ENCODE data around the gene CKMT2. TPM values are rescaled to one million over a fixed set of nuclear protein-coding genes. Genes with fewer than 3 reads are reported as not detected.

Gene CKMT2
- polyA plus RNA-seq (2013, experiment 1 of 2), result 1.8 TPM
- polyA plus RNA-seq (2013, experiment 2 of 2), result 1.5 TPM

GRCh38 chr5:81233080-81233634, at the start of gene CKMT2:
TSS of gene CKMT2 (plus strand) at chr5:81233322. CDS start at chr5:81251133, 17,811 bp downstream.
- no peak within 1 kb of the TSS for H2BK5ac ChIP-seq (ENCODE audit: low read length)
- no peak within 1 kb of the TSS for H2AK5ac ChIP-seq (ENCODE audit: low read length)
- peak; percentile 86 for DNase-seq
- H4K8ac ChIP-seq (ENCODE audit: low read depth, low read length), result no peak within 1 kb of the TSS
- peak within 1 kb of the TSS; percentile 48 for H3K4ac ChIP-seq (ENCODE audit: low read depth, low read length)
- H3K79me1 ChIP-seq (ENCODE audit: low read length), result no peaks in the 10 kb centered on the region
- H3K79me2 ChIP-seq (ENCODE audit: control insufficient read depth, insufficient read depth, low read length), result no peaks in the 10 kb centered on the region
- H3K9ac ChIP-seq (ENCODE audit: low read length), result peak within 1 kb of the TSS; percentile 65
- peak within 1 kb of the TSS; percentile 77 for H3K18ac ChIP-seq (ENCODE audit: low read length)
- no peak within 1 kb of the TSS for H3K23ac ChIP-seq (ENCODE audit: low read length)
- H3K27ac ChIP-seq (ENCODE audit: low read depth, low read length), result no peak within 1 kb of the TSS
- WGBS (ENCODE audit: extremely low coverage, insufficient coverage, low lambda C conversion rate), result no CpG with 5 or more reads among the region's 28 CpGs
- no peaks in the 10 kb centered on the region for H3K27me3 ChIP-seq (ENCODE audit: insufficient read depth, low read length, poor library complexity)
- no peaks in the 10 kb centered on the region for H3K36me3 ChIP-seq (ENCODE audit: control insufficient read depth, insufficient read depth, low read length)
- H2BK15ac ChIP-seq (replicated peaks; ENCODE audit: low read depth), result no peak within 1 kb of the TSS
- H3K4me3 ChIP-seq (ENCODE audit: low read length), result peak within 1 kb of the TSS; percentile 15
- peak within 1 kb of the TSS; percentile 25 for H3K4me2 ChIP-seq (ENCODE audit: low read length)
- peaks cover 3% of the 10 kb centered on the region for H3K4me1 ChIP-seq (ENCODE audit: control insufficient read depth, low read depth, low read length)
- H2BK120ac ChIP-seq (ENCODE audit: low read depth, low read length), result no peak within 1 kb of the TSS
- H3K56ac ChIP-seq (ENCODE audit: low read length), result peak within 1 kb of the TSS; percentile 73
- no peak within 1 kb of the TSS for H4K5ac ChIP-seq (ENCODE audit: low read length)

GRCh38 chr5:81183811-81184748, 49.0 kb upstream of the CKMT2 start:
- Histone ChIP-seq H3K27me3 (ENCODE audit: insufficient read depth, low read length, poor library complexity) (no peaks in the 10 kb centered on the region), H3K56ac (ENCODE audit: low read length) (no peak overlapping the region), H3K79me1 (ENCODE audit: low read length) (no peaks in the 10 kb centered on the region), H4K8ac (ENCODE audit: low read depth, low read length) (no peak overlapping the region), H3K4me3 (ENCODE audit: low read length) (no peak overlapping the region), H3K4ac (ENCODE audit: low read depth, low read length) (no peak overlapping the region), H2BK15ac (replicated peaks; ENCODE audit: low read depth) (no peak overlapping the region), H3K27ac (ENCODE audit: low read depth, low read length) (no peak overlapping the region), H3K36me3 (ENCODE audit: control insufficient read depth, insufficient read depth, low read length) (no peaks in the 10 kb centered on the region), H3K18ac (ENCODE audit: low read length) (no peak overlapping the region), H3K4me2 (ENCODE audit: low read length) (no peak overlapping the region), H3K9ac (ENCODE audit: low read length) (no peak overlapping the region), H4K5ac (ENCODE audit: low read length) (no peak overlapping the region), H3K4me1 (ENCODE audit: control insufficient read depth, low read depth, low read length) (no peaks in the 10 kb centered on the region), H3K23ac (ENCODE audit: low read length) (no peak overlapping the region), H3K79me2 (ENCODE audit: control insufficient read depth, insufficient read depth, low read length) (no peaks in the 10 kb centered on the region), H2BK5ac (ENCODE audit: low read length) (no peak overlapping the region), H2BK120ac (ENCODE audit: low read depth, low read length) (no peak overlapping the region), H2AK5ac (ENCODE audit: low read length) (no peak overlapping the region)
- WGBS (ENCODE audit: extremely low coverage, insufficient coverage, low lambda C conversion rate), result no CpG with 5 or more reads among the region's 11 CpGs
- DNase-seq, result no peak

GRCh38 chr5:81184749-81185110, 48.4 kb upstream of the CKMT2 start:
- no peaks in the 10 kb centered on the region for H3K27me3 ChIP-seq (ENCODE audit: insufficient read depth, low read length, poor library complexity)
- H3K4me1 ChIP-seq (ENCODE audit: control insufficient read depth, low read depth, low read length), result no peaks in the 10 kb centered on the region
- no peak overlapping the region for H2BK120ac ChIP-seq (ENCODE audit: low read depth, low read length)
- no peak overlapping the region for H3K9ac ChIP-seq (ENCODE audit: low read length)
- no peak overlapping the region for H3K18ac ChIP-seq (ENCODE audit: low read length)
- no peak overlapping the region for H2BK15ac ChIP-seq (replicated peaks; ENCODE audit: low read depth)
- H3K79me2 ChIP-seq (ENCODE audit: control insufficient read depth, insufficient read depth, low read length), result no peaks in the 10 kb centered on the region
- DNase-seq, result no peak
- H2AK5ac ChIP-seq (ENCODE audit: low read length), result no peak overlapping the region
- H3K79me1 ChIP-seq (ENCODE audit: low read length), result no peaks in the 10 kb centered on the region
- H4K8ac ChIP-seq (ENCODE audit: low read depth, low read length), result no peak overlapping the region
- no CpG with 5 or more reads among the region's 6 CpGs for WGBS (ENCODE audit: extremely low coverage, insufficient coverage, low lambda C conversion rate)
- H4K5ac ChIP-seq (ENCODE audit: low read length), result no peak overlapping the region
- H2BK5ac ChIP-seq (ENCODE audit: low read length), result no peak overlapping the region
- no peak overlapping the region for H3K4me2 ChIP-seq (ENCODE audit: low read length)
- no peak overlapping the region for H3K56ac ChIP-seq (ENCODE audit: low read length)
- no peaks in the 10 kb centered on the region for H3K36me3 ChIP-seq (ENCODE audit: control insufficient read depth, insufficient read depth, low read length)
- H3K4me3 ChIP-seq (ENCODE audit: low read length), result no peak overlapping the region
- no peak overlapping the region for H3K27ac ChIP-seq (ENCODE audit: low read depth, low read length)
- H3K4ac ChIP-seq (ENCODE audit: low read depth, low read length), result no peak overlapping the region
- no peak overlapping the region for H3K23ac ChIP-seq (ENCODE audit: low read length)

- WGBS (ENCODE audit: extremely low coverage, insufficient coverage, low lambda C conversion rate), result no CpG with 5 or more reads among the region's 6 CpGs
These were observed 45.2 kb upstream of the CKMT2 start for GRCh38 chr5:81187885-81188284.

GRCh38 chr5:81188962-81189361, 44.2 kb upstream of the CKMT2 start:
- no peak overlapping the region for H3K4me3 ChIP-seq (ENCODE audit: low read length)
- no peaks in the 10 kb centered on the region for H3K79me2 ChIP-seq (ENCODE audit: control insufficient read depth, insufficient read depth, low read length)
- no peak overlapping the region for H2BK5ac ChIP-seq (ENCODE audit: low read length)
- H3K27ac ChIP-seq (ENCODE audit: low read depth, low read length), result no peak overlapping the region
- no peaks in the 10 kb centered on the region for H3K27me3 ChIP-seq (ENCODE audit: insufficient read depth, low read length, poor library complexity)
- H4K8ac ChIP-seq (ENCODE audit: low read depth, low read length), result no peak overlapping the region
- H2AK5ac ChIP-seq (ENCODE audit: low read length), result no peak overlapping the region
- H4K5ac ChIP-seq (ENCODE audit: low read length), result no peak overlapping the region
- WGBS (ENCODE audit: extremely low coverage, insufficient coverage, low lambda C conversion rate), result no CpG with 5 or more reads among the region's 6 CpGs
- DNase-seq, result no peak
- no peaks in the 10 kb centered on the region for H3K36me3 ChIP-seq (ENCODE audit: control insufficient read depth, insufficient read depth, low read length)
- no peak overlapping the region for H3K23ac ChIP-seq (ENCODE audit: low read length)
- no peaks in the 10 kb centered on the region for H3K4me1 ChIP-seq (ENCODE audit: control insufficient read depth, low read depth, low read length)
- no peak overlapping the region for H3K4ac ChIP-seq (ENCODE audit: low read depth, low read length)
- no peak overlapping the region for H3K56ac ChIP-seq (ENCODE audit: low read length)
- H2BK120ac ChIP-seq (ENCODE audit: low read depth, low read length), result no peak overlapping the region
- H3K79me1 ChIP-seq (ENCODE audit: low read length), result no peaks in the 10 kb centered on the region
- no peak overlapping the region for H3K18ac ChIP-seq (ENCODE audit: low read length)
- H2BK15ac ChIP-seq (replicated peaks; ENCODE audit: low read depth), result no peak overlapping the region
- H3K9ac ChIP-seq (ENCODE audit: low read length), result no peak overlapping the region
- no peak overlapping the region for H3K4me2 ChIP-seq (ENCODE audit: low read length)

More at GRCh38 chr5:81187885-81188284, 45.2 kb upstream of the CKMT2 start:
- Histone ChIP-seq H3K27me3 (ENCODE audit: insufficient read depth, low read length, poor library complexity) (no peaks in the 10 kb centered on the region), H2BK15ac (replicated peaks; ENCODE audit: low read depth) (no peak overlapping the region), H3K4me2 (ENCODE audit: low read length) (no peak overlapping the region), H2BK5ac (ENCODE audit: low read length) (no peak overlapping the region), H3K27ac (ENCODE audit: low read depth, low read length) (no peak overlapping the region), H3K4ac (ENCODE audit: low read depth, low read length) (no peak overlapping the region), H4K5ac (ENCODE audit: low read length) (no peak overlapping the region), H3K36me3 (ENCODE audit: control insufficient read depth, insufficient read depth, low read length) (no peaks in the 10 kb centered on the region), H3K79me1 (ENCODE audit: low read length) (no peaks in the 10 kb centered on the region), H3K9ac (ENCODE audit: low read length) (no peak overlapping the region), H3K56ac (ENCODE audit: low read length) (no peak overlapping the region), H4K8ac (ENCODE audit: low read depth, low read length) (no peak overlapping the region), H3K4me3 (ENCODE audit: low read length) (no peak overlapping the region), H3K4me1 (ENCODE audit: control insufficient read depth, low read depth, low read length) (no peaks in the 10 kb centered on the region), H3K23ac (ENCODE audit: low read length) (no peak overlapping the region), H2BK120ac (ENCODE audit: low read depth, low read length) (no peak overlapping the region), H3K18ac (ENCODE audit: low read length) (no peak overlapping the region), H2AK5ac (ENCODE audit: low read length) (no peak overlapping the region), H3K79me2 (ENCODE audit: control insufficient read depth, insufficient read depth, low read length) (no peaks in the 10 kb centered on the region)
- DNase-seq, result no peak
